ENCODE results near the gene ATG10.

DNA sequence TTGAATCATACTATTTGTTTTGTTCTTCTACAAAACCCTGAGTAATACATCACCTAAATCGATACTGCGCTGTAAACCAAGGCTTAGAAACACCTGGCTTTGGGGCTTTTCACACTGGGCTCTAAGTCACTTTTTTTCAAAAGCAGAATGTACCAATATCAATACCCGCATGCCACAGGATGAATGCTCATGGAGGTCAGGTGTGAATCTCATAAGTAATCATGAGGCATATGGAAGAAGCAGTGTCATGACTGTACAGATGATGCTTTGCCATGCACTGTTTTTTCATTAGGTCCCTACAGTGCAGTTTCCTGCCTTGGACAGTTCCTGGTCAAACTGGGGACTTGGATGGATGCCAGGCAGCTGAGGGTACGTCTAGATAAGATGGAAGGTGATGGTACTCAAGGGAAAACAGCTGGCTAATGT, 49.0 kb upstream of the ATG10 start:
- TF ChIP-seq CTCF (IDR thresholded peaks at IDR 0.05) (no peak), SP1 (CRISPR knock-in tag; conservative IDR thresholded peaks at IDR 0.05) (no peak), ZNF232 (CRISPR knock-in tag; IDR thresholded peaks at IDR 0.05) (no peak), CBFB (CRISPR knock-in tag; IDR thresholded peaks at IDR 0.05; ENCODE audit: low read depth) (no peak), TP53 (CRISPR knock-in tag; IDR thresholded peaks at IDR 0.05) (no peak), NR3C1 (CRISPR knock-in tag; conservative IDR thresholded peaks at IDR 0.05; ENCODE audit: low read depth) (no peak), GTF2I (CRISPR knock-in tag; conservative IDR thresholded peaks at IDR 0.05) (no peak), ZNF263 (CRISPR knock-in tag; IDR thresholded peaks at IDR 0.05; ENCODE audit: low read depth) (no peak), FOXP4 (CRISPR knock-in tag; IDR thresholded peaks at IDR 0.05) (no peak), SMAD4 (CRISPR knock-in tag; IDR thresholded peaks at IDR 0.05) (no peak), ATF2 (CRISPR knock-in tag; IDR thresholded peaks at IDR 0.05; ENCODE audit: borderline replicate concordance, low read depth) (no peak), CREB1 (CRISPR knock-in tag; IDR thresholded peaks at IDR 0.05) (no peak)
- TF ChIP-seq, protein P1, sequence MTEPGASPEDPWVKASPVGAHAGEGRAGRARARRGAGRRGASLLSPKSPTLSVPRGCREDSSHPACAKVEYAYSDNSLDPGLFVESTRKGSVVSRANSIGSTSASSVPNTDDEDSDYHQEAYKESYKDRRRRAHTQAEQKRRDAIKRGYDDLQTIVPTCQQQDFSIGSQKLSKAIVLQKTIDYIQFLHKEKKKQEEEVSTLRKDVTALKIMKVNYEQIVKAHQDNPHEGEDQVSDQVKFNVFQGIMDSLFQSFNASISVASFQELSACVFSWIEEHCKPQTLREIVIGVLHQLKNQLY (CRISPR knock-in tag; IDR thresholded peaks at IDR 0.05) = no peak
- TF ChIP-seq, protein P2, sequence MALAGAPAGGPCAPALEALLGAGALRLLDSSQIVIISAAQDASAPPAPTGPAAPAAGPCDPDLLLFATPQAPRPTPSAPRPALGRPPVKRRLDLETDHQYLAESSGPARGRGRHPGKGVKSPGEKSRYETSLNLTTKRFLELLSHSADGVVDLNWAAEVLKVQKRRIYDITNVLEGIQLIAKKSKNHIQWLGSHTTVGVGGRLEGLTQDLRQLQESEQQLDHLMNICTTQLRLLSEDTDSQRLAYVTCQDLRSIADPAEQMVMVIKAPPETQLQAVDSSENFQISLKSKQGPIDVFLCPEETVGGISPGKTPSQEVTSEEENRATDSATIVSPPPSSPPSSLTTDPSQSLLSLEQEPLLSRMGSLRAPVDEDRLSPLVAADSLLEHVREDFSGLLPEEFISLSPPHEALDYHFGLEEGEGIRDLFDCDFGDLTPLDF (CRISPR knock-in tag; IDR thresholded peaks at IDR 0.05) = no peak

All from WTC11 (cell line).